ENCODE measurements around the gene GPR68. TPM values are rescaled to one million over a fixed set of nuclear protein-coding genes. Genes with fewer than 3 reads are reported as not detected.
A peak's percentile ranks its signal among the peaks of the same experiment; 100 is the strongest.
"Not testable (repeated sequence)": the region's sequence is repeated elsewhere in the genome, so short reads cannot be mapped to it uniquely, and the experiment has no call there.

The GPR68 gene
- total RNA-seq, 3 donors from 2014 or later (not counting 1 experiment from before 2014, with no cell fraction given) = 7.6 to 24.0 (median 15.7) TPM

GRCh38 chr14:91246051-91246852 lies 1.7 kb upstream of the GPR68 start:
- no peaks in the 10 kb centered on the region for H3K9me3 ChIP-seq (ENCODE audit: control insufficient read depth, insufficient read depth, low read length)
- Mint-ChIP-seq H3K9me3 (no peaks in the 10 kb centered on the region), H3K27me3 (ENCODE audit: low read depth in 2 of 2) (no peaks in the 10 kb centered on the region), H3K4me3 (peak overlapping the region; percentile 47), H3K27ac (peak overlapping the region; percentile 86 to 92), H3K36me3 (no peaks in the 10 kb centered on the region), H3K4me1 (peaks cover 77 to 78% of the 10 kb centered on the region in 2 donors)
- peaks cover 98% of the 10 kb centered on the region for H3K4me1 ChIP-seq (ENCODE audit: control insufficient read depth, insufficient read depth, low read length)
- no peak overlapping the region for H3K4me3 ChIP-seq (ENCODE audit: low read length)
- intact Hi-C loops (cut with micrococcal nuclease) = no loop called here
- H3K27ac ChIP-seq (ENCODE audit: low read length) = peak overlapping the region; percentile 92
- peak in 1 of 2 donors; percentile 96 for DNase-seq
- ATAC-seq = peak in 2 of 3 donors; percentile 24 to 54
- WGBS (ENCODE audit: insufficient coverage) = 72% methylated on average over 15 of the region's 15 CpGs
- TF ChIP-seq, protein P1, sequence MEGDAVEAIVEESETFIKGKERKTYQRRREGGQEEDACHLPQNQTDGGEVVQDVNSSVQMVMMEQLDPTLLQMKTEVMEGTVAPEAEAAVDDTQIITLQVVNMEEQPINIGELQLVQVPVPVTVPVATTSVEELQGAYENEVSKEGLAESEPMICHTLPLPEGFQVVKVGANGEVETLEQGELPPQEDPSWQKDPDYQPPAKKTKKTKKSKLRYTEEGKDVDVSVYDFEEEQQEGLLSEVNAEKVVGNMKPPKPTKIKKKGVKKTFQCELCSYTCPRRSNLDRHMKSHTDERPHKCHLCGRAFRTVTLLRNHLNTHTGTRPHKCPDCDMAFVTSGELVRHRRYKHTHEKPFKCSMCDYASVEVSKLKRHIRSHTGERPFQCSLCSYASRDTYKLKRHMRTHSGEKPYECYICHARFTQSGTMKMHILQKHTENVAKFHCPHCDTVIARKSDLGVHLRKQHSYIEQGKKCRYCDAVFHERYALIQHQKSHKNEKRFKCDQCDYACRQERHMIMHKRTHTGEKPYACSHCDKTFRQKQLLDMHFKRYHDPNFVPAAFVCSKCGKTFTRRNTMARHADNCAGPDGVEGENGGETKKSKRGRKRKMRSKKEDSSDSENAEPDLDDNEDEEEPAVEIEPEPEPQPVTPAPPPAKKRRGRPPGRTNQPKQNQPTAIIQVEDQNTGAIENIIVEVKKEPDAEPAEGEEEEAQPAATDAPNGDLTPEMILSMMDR (IDR thresholded peaks at IDR 0.05) = no peak
- H3K36me3 ChIP-seq (ENCODE audit: control insufficient read depth, insufficient read depth, low read length) = peaks cover 10% of the 10 kb centered on the region
- H3K27me3 ChIP-seq (ENCODE audit: control insufficient read depth, insufficient read depth, low read length) = no peaks in the 10 kb centered on the region

DNA sequence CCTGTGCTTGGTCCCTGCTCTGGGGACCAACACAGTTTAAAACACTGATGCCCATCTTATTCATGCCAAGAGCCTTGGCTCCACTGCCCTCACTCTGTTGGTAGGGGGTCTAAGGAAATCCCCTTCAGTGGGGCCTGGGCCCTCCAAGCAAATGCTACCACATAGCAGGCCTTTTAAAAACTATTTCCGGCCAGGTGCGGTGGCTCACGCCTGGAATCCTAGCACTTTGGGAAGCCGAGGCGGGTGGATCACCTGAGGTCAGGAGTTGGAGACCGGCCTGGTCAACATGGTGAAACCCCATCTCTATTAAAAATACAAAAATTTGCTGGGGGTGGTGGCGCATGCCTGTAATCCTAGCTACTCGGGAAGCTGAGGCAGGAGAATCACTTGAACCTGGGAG lies 1.1 kb upstream of the GPR68 start:
- H3K27me3 Mint-ChIP-seq (ENCODE audit: low read depth in 2 of 2); ATAC-seq; H3K9me3 Mint-ChIP-seq; H3K4me3 ChIP-seq (ENCODE audit: low read length); intact Hi-C loops (cut with micrococcal nuclease); H3K36me3 ChIP-seq (ENCODE audit: control insufficient read depth, insufficient read depth, low read length); H3K27me3 ChIP-seq (ENCODE audit: control insufficient read depth, insufficient read depth, low read length); H3K36me3 Mint-ChIP-seq; DNase-seq; H3K9me3 ChIP-seq (ENCODE audit: control insufficient read depth, insufficient read depth, low read length): not testable (repeated sequence)
- peaks cover 77 to 78% of the 10 kb centered on the region in 2 donors for H3K4me1 Mint-ChIP-seq
- 90% methylated on average over 7 of the region's 8 CpGs for WGBS (ENCODE audit: insufficient coverage)
- Histone ChIP-seq H3K4me1 (ENCODE audit: control insufficient read depth, insufficient read depth, low read length) (peaks cover 98% of the 10 kb centered on the region), H3K27ac (ENCODE audit: low read length) (peak overlapping the region; percentile 92)
- peak overlapping the region; percentile 86 to 92 for H3K27ac Mint-ChIP-seq
- peak overlapping the region; percentile 47 for H3K4me3 Mint-ChIP-seq

GRCh38 chr14:91245029-91245428 lies 525 bp upstream of the GPR68 start:
- Mint-ChIP-seq H3K4me3 (peak overlapping the region; percentile 88), H3K9me3 (no peaks in the 10 kb centered on the region), H3K4me1 (peaks cover 76 to 78% of the 10 kb centered on the region in 2 donors), H3K27me3 (ENCODE audit: low read depth in 2 of 2) (no peaks in the 10 kb centered on the region), H3K27ac (peak overlapping the region; percentile 86 to 90), H3K36me3 (no peaks in the 10 kb centered on the region)
- peak overlapping the region; percentile 70 for H3K4me3 ChIP-seq (ENCODE audit: low read length)
- H3K27me3 ChIP-seq (ENCODE audit: control insufficient read depth, insufficient read depth, low read length) = no peaks in the 10 kb centered on the region
- H3K9me3 ChIP-seq (ENCODE audit: control insufficient read depth, insufficient read depth, low read length) = no peaks in the 10 kb centered on the region
- DNase-seq (peak in 1 of 2 donors; percentile 89), ATAC-seq (no peak)
- TF ChIP-seq, protein P1 (IDR thresholded peaks at IDR 0.05) = no peak
- peaks cover 96% of the 10 kb centered on the region for H3K4me1 ChIP-seq (ENCODE audit: control insufficient read depth, insufficient read depth, low read length)
- intact Hi-C loops (cut with micrococcal nuclease) = no loop called here
- H3K36me3 ChIP-seq (ENCODE audit: control insufficient read depth, insufficient read depth, low read length) = peaks cover 10% of the 10 kb centered on the region
- H3K27ac ChIP-seq (ENCODE audit: low read length) = peak overlapping the region; percentile 92
- WGBS (ENCODE audit: insufficient coverage) = 46% methylated on average over 9 of the region's 9 CpGs

GRCh38 chr14:91243074-91243471 lies 1.4 kb downstream of the GPR68 start:
- TF ChIP-seq, protein P1 (IDR thresholded peaks at IDR 0.05) = no peak
- H3K9me3 Mint-ChIP-seq = no peaks in the 10 kb centered on the region
- Histone ChIP-seq H3K36me3 (ENCODE audit: control insufficient read depth, insufficient read depth, low read length) (peaks cover 12% of the 10 kb centered on the region), H3K4me1 (ENCODE audit: control insufficient read depth, insufficient read depth, low read length) (peaks cover 90% of the 10 kb centered on the region), H3K27me3 (ENCODE audit: control insufficient read depth, insufficient read depth, low read length) (no peaks in the 10 kb centered on the region), H3K4me3 (ENCODE audit: low read length) (peak overlapping the region; percentile 70), H3K9me3 (ENCODE audit: control insufficient read depth, insufficient read depth, low read length) (no peaks in the 10 kb centered on the region), H3K27ac (ENCODE audit: low read length) (peak overlapping the region; percentile 92)
- peak overlapping the region; percentile 86 to 90 for H3K27ac Mint-ChIP-seq
- no peak for DNase-seq
- no peak for ATAC-seq
- H3K36me3 Mint-ChIP-seq = peaks cover 7% of the 10 kb centered on the region
- intact Hi-C loops (cut with micrococcal nuclease) = loop anchor here (1.0 to 5.0 kb wide), 3 partner anchors 15 to 181 kb away; partner anchors contain the start of gene RPS6KA5
- no peaks in the 10 kb centered on the region for H3K27me3 Mint-ChIP-seq (ENCODE audit: low read depth in 2 of 2)
- H3K4me3 Mint-ChIP-seq = peak overlapping the region; percentile 88
- WGBS (ENCODE audit: insufficient coverage) = 41% methylated on average over 6 of the region's 6 CpGs
- H3K4me1 Mint-ChIP-seq = peaks cover 78 to 81% of the 10 kb centered on the region in 2 donors
